Ovary (tissue), 9 donors: ENCODE data around the gene HPCAL1. TPM values are rescaled to one million over a fixed set of nuclear protein-coding genes. Genes with fewer than 3 reads are reported as not detected.

Experiments
- DNase-seq, 5 donors: peaks; one replicate each; pipeline ENCODE4 v3.0.0-alpha.2; 2019 to 2020
- H3K27ac ChIP-seq, 2 donors: fragments of 200-600 bp; one replicate each; pipeline versions ENCODE4 v1.5.1 to v1.8.0; 2019 to 2022
- H3K27me3 ChIP-seq: fragments of 200-600 bp; one replicate; pipeline ENCODE4 v1.8.0; 2022
- H3K36me3 ChIP-seq: fragments of 200-600 bp; sonication (generic); one replicate; pipeline ENCODE4 v1.5.1; 2019
- H3K4me1 ChIP-seq: one replicate; pipeline ENCODE4 v1.8.1; 2013; ENCODE audit warnings: mild to moderate bottlenecking, moderate library complexity; ENCODE audit not compliant: insufficient read depth
- H3K4me3 ChIP-seq: fragments of 200-600 bp; sonication (generic); one replicate; pipeline ENCODE4 v1.5.1; 2017
- H3K9me3 ChIP-seq, 2 donors: fragments of 200-600 bp in 1 of 2; sonication (generic) in 1 of 2; one replicate each; pipeline versions ENCODE4 v1.5.1 to v1.8.1; 2013 to 2019; ENCODE audit warnings: mild to moderate bottlenecking in 1 of 2, moderate library complexity in 1 of 2
- CTCF ChIP-seq, 3 donors: fragments of 450-650 bp in 2 of 3; fragments of 200-600 bp in 1 of 3; IDR thresholded peaks; one replicate each; pipeline versions ENCODE4 v1.5.1 to v1.8.0; 2016 to 2022; ENCODE audit warnings: antibody characterized with exemption in 3 of 3, mild to moderate bottlenecking in 1 of 3
- EP300 ChIP-seq: sonication (generic); formaldehyde crosslinking; IDR thresholded peaks from one replicate; pipeline ENCODE4 v1.6.1; 2017; ENCODE audit warnings: antibody characterized with exemption
- POLR2A ChIP-seq: fragments of 450-650 bp; IDR thresholded peaks from one replicate; pipeline ENCODE4 v1.6.1; 2017; ENCODE audit warnings: antibody characterized with exemption, mild to moderate bottlenecking, moderate library complexity
- WGBS, 3 donors: extraction: QIAGEN DNeasy Blood & Tissue Kit in 1 of 3; methylation state at CpG; one replicate each; pipeline versions ENCODE4 v1.1.5 to v1.1.7; 2013 to 2017; 5-methylcytosine and 5-hydroxymethylcytosine counted together
- intact Hi-C, 4 donors: fragments of 100-400 bp; cut with DNase I; formaldehyde crosslinking; loops; one replicate each; pipeline versions ENCODE4 v1.11.0 to v1.15.1; 2022 to 2023
- polyA plus RNA-seq, 2 donors: library from polyadenylated mRNA; stranded (reverse); fragments of 200-250 nt in 1 of 2; fragments of 350-450 nt in 1 of 2; fragmentation: Illumina TruSeq in 1 of 2; extraction: RNeasy Lipid Tissue Mini Kit (QIAGEN cat#74804) in 1 of 2; gene quantifications; one replicate each; pipeline ENCODE4 v1.2.3, GENCODE V29; 2013 to 2014
- total RNA-seq, 7 donors: library from RNA; depleted of rRNA in 2 of 7; stranded (reverse); fragments of >200 nt in 2 of 7; fragmentation: NEBNext Ultra II Directional in 3 of 7; extraction: Animal tissue kit (Norgen Biotek cat#: 25700) in 3 of 7; gene quantifications; one replicate each; pipeline versions ENCODE4 v1.1.0 to v1.2.4, GENCODE V29; 2016 to 2023
- donor health status: DM: no; HTN: no; CAD: no; lungs with moderate emphysema.
- donor health status: DM: no; HTN: no; CAD: no.
- donor health status: Bipolar disorder and iron deficiency.
- donor health status: DM: yes; HTN: yes; CAD: no.
- donor health status: DM: no; HTN: no; CAD: no.
- donor health status: DM: yes; HTN: yes; CAD: no.

Gene HPCAL1
- total and polyA plus RNA-seq, 9 donors: 11.4 to 69.5 (median 18.5) TPM

- no peak overlapping the region for H3K27ac ChIP-seq
- no peaks in the 10 kb centered on the region for H3K36me3 ChIP-seq
- TF ChIP-seq EP300 (no peak), CTCF (IDR thresholded peaks at IDR 0.05) (no peak), POLR2A (no peak)
- no peaks in the 10 kb centered on the region for H3K9me3 ChIP-seq
- no peak overlapping the region for H3K4me3 ChIP-seq
- 77 to 81% (median 79%) methylated on average over 14 of the region's 14 CpGs for WGBS, 3 donors
- intact Hi-C loops: no loop called here
- no peak for DNase-seq
- no peaks in the 10 kb centered on the region for H3K27me3 ChIP-seq
- H3K4me1 ChIP-seq: peaks cover 16% of the 10 kb centered on the region
Measured at GRCh38 chr2:10369269-10370255, 66.9 kb downstream of the HPCAL1 start.

GRCh38 chr2:10370390-10370789, 67.7 kb downstream of the HPCAL1 start:
- intact Hi-C loops: no loop called here
- 100% methylated on average over 1 of the region's 1 CpG for WGBS, 3 donors

GRCh38 chr2:10370895-10371294, 68.2 kb downstream of the HPCAL1 start:
- WGBS, 3 donors: 91 to 98% (median 97%) methylated on average over 5 to 6 of the region's 6 CpGs
- Histone ChIP-seq H3K4me1 (peaks cover 15% of the 10 kb centered on the region), H3K27me3 (no peaks in the 10 kb centered on the region), H3K9me3 (no peaks in the 10 kb centered on the region), H3K36me3 (no peaks in the 10 kb centered on the region), H3K4me3 (no peak overlapping the region), H3K27ac (no peak overlapping the region)
- intact Hi-C loops: no loop called here
- TF ChIP-seq CTCF (IDR thresholded peaks at IDR 0.05) (no peak), POLR2A (no peak), EP300 (no peak)
- no peak for DNase-seq

More at GRCh38 chr2:10370390-10370789, 67.7 kb downstream of the HPCAL1 start:
- Histone ChIP-seq H3K36me3 (no peaks in the 10 kb centered on the region), H3K27ac (no peak overlapping the region), H3K4me1 (peaks cover 16% of the 10 kb centered on the region), H3K4me3 (no peak overlapping the region), H3K9me3 (no peaks in the 10 kb centered on the region), H3K27me3 (no peaks in the 10 kb centered on the region)
- no peak for DNase-seq
- no peak for TF ChIP-seq POLR2A
- no peak for TF ChIP-seq CTCF (IDR thresholded peaks at IDR 0.05)
- no peak for TF ChIP-seq EP300

GRCh38 chr2:10371441-10372196, 68.9 kb downstream of the HPCAL1 start:
- H3K9me3 ChIP-seq: no peaks in the 10 kb centered on the region
- peaks cover 14% of the 10 kb centered on the region for H3K4me1 ChIP-seq
- TF ChIP-seq CTCF (IDR thresholded peaks at IDR 0.05) (no peak), EP300 (no peak), POLR2A (no peak)
- 88 to 90% (median 88%) methylated on average over 15 of the region's 15 CpGs for WGBS, 3 donors
- H3K27ac ChIP-seq: no peak overlapping the region
- H3K4me3 ChIP-seq: no peak overlapping the region
- DNase-seq: no peak
- intact Hi-C loops: no loop called here
- no peaks in the 10 kb centered on the region for H3K36me3 ChIP-seq
- H3K27me3 ChIP-seq: no peaks in the 10 kb centered on the region
